H9 (cell line): ENCODE measurements around the gene SLAMF1. TPM values are rescaled to one million over a fixed set of nuclear protein-coding genes. Genes with fewer than 3 reads are reported as not detected.

ENCODE experiments used
- DNase-seq: peaks from one replicate; pipeline ENCODE4 v3.0.0-alpha.2; 2017
- H2AFZ ChIP-seq: one replicate; pipeline ENCODE4 v1.6.1; 2013; ENCODE audit warnings: mild to moderate bottlenecking, low read length, control low read depth, moderate library complexity
- H2AK5ac ChIP-seq: 2 replicates; pipeline ENCODE4 v1.6.1; 2013; ENCODE audit warnings: low read length, control low read depth, mixed read lengths; ENCODE audit not compliant: insufficient read length
- H2BK120ac ChIP-seq: one replicate; pipeline ENCODE4 v1.6.1; 2013; ENCODE audit warnings: low read depth, mild to moderate bottlenecking, low read length, control low read depth, inconsistent platforms; ENCODE audit not compliant: poor library complexity, severe bottlenecking
- H2BK12ac ChIP-seq: 2 replicates; pipeline ENCODE4 v1.6.1; 2013; ENCODE audit warnings: low read length, control low read depth, mixed read lengths, low read depth; ENCODE audit not compliant: insufficient read length
- H2BK15ac ChIP-seq: 2 replicates; pipeline ENCODE4 v1.6.1; 2013; ENCODE audit warnings: low read depth, low read length, control low read depth
- H2BK20ac ChIP-seq: one replicate; pipeline ENCODE4 v1.6.1; 2013; ENCODE audit warnings: low read depth, mild to moderate bottlenecking, low read length, control low read depth, inconsistent platforms; ENCODE audit not compliant: poor library complexity, severe bottlenecking
- H2BK5ac ChIP-seq: 2 replicates; pipeline ENCODE4 v1.6.1; 2013; ENCODE audit warnings: low read length, control low read depth, mixed read lengths; ENCODE audit not compliant: insufficient read length
- H3K14ac ChIP-seq: 2 replicates; pipeline ENCODE4 v1.6.1; 2013; ENCODE audit warnings: low read length, control low read depth; ENCODE audit not compliant: insufficient read depth
- H3K18ac ChIP-seq: 2 replicates; pipeline ENCODE4 v1.6.1; 2013; ENCODE audit warnings: low read depth, mild to moderate bottlenecking, mixed read lengths, low read length, control low read depth; ENCODE audit not compliant: insufficient read length
- H3K23ac ChIP-seq: 2 replicates; pipeline ENCODE4 v1.6.1; 2013; ENCODE audit warnings: low read length, control low read depth, mixed read lengths, low read depth; ENCODE audit not compliant: insufficient read length
- H3K23me2 ChIP-seq: 2 replicates; pipeline ENCODE4 v1.6.1; 2013; ENCODE audit warnings: low read depth, mild to moderate bottlenecking, mixed read lengths, low read length, control low read depth; ENCODE audit not compliant: insufficient read length, poor library complexity, severe bottlenecking
- H3K27ac ChIP-seq: 2 replicates; pipeline ENCODE4 v1.5.1; 2013; ENCODE audit warnings: low read length, control low read depth, mixed read lengths, low read depth; ENCODE audit not compliant: insufficient read length
- H3K27me3 ChIP-seq: 2 replicates; pipeline ENCODE4 v1.6.1; 2013; ENCODE audit warnings: low read length, control low read depth, inconsistent platforms; ENCODE audit not compliant: insufficient read depth
- H3K4ac ChIP-seq: 2 replicates; pipeline ENCODE4 v1.6.1; 2013; ENCODE audit warnings: low read depth, mild to moderate bottlenecking, control low read depth, inconsistent platforms, low read length, moderate library complexity
- H3K4me1 ChIP-seq: 2 replicates; pipeline ENCODE4 v1.6.1; 2013; ENCODE audit warnings: low read length, control low read depth, inconsistent platforms; ENCODE audit not compliant: insufficient read depth
- H3K4me2 ChIP-seq: 2 replicates; pipeline ENCODE4 v1.6.1; 2013; ENCODE audit warnings: low read length, control low read depth, mixed read lengths; ENCODE audit not compliant: insufficient read length, insufficient read depth
- H3K56ac ChIP-seq: 2 replicates; pipeline ENCODE4 v1.6.1; 2013; ENCODE audit warnings: low read depth, mild to moderate bottlenecking, mixed read lengths, low read length, control low read depth; ENCODE audit not compliant: insufficient read length
- H3K79me1 ChIP-seq: 2 replicates; pipeline ENCODE4 v1.6.1; 2013; ENCODE audit warnings: low read depth, mild to moderate bottlenecking, moderate library complexity, low read length, control low read depth, inconsistent platforms; ENCODE audit not compliant: insufficient read depth, poor library complexity, severe bottlenecking
- H3K79me2 ChIP-seq: 2 replicates; pipeline ENCODE4 v1.6.1; 2013; ENCODE audit warnings: low read length, control low read depth, inconsistent platforms; ENCODE audit not compliant: insufficient read depth
- H3K9ac ChIP-seq: 2 replicates; pipeline ENCODE4 v1.6.1; 2013; ENCODE audit warnings: low read length, control low read depth, mixed read lengths; ENCODE audit not compliant: insufficient read length; ENCODE audit errors: extremely low read depth
- H3K9me3 ChIP-seq: one replicate; pipeline ENCODE4 v1.6.1; 2013; ENCODE audit warnings: low read depth, low read length, inconsistent platforms; ENCODE audit not compliant: control insufficient read depth
- H3T11ph ChIP-seq: one replicate; pipeline ENCODE4 v1.6.1; 2013; ENCODE audit warnings: mild to moderate bottlenecking, low read length, control low read depth, inconsistent platforms
- H4K20me1 ChIP-seq: one replicate; pipeline ENCODE4 v1.6.1; 2013; ENCODE audit not compliant: control insufficient read depth, insufficient read length, insufficient read depth
- H4K5ac ChIP-seq: 2 replicates; pipeline ENCODE4 v1.6.1; 2013; ENCODE audit warnings: low read depth, mild to moderate bottlenecking, mixed read lengths, low read length, control low read depth; ENCODE audit not compliant: insufficient read length
- H4K8ac ChIP-seq: replicated peaks from 2 replicates; pipeline ENCODE4 v1.6.1; 2013; ENCODE audit warnings: low read length, control low read depth, mixed read lengths, low read depth; ENCODE audit not compliant: insufficient read length
- H4K91ac ChIP-seq: 2 replicates; pipeline ENCODE4 v1.6.1; 2013; ENCODE audit warnings: low read depth, mild to moderate bottlenecking, moderate library complexity, mixed read lengths, low read length, control low read depth; ENCODE audit not compliant: insufficient read length
- H3K27ac Mint-ChIP-seq, 3 experiments: 2 replicates in 2 of 3; 3 replicates in 1 of 3; pipeline ENCODE4 v1.8.0; 2020 to 2021; ENCODE audit warnings: mixed read lengths in 3 of 3, mild to moderate bottlenecking in 1 of 3, moderate library complexity in 1 of 3
- H3K27me3 Mint-ChIP-seq: 2 replicates; pipeline ENCODE4 v1.8.0; 2021; ENCODE audit warnings: low read depth, mild to moderate bottlenecking, moderate library complexity, mixed read lengths
- H3K36me3 Mint-ChIP-seq, 3 experiments: 2 replicates in 2 of 3; 3 replicates in 1 of 3; pipeline ENCODE4 v1.8.0; 2020 to 2021; ENCODE audit warnings: low read depth in 3 of 3, mixed read lengths in 3 of 3; ENCODE audit not compliant: insufficient read depth in 1 of 3
- H3K4me1 Mint-ChIP-seq, 2 experiments: 2 replicates each; pipeline ENCODE4 v1.8.0; 2020; ENCODE audit warnings: mixed read lengths in 2 of 2
- H3K4me3 Mint-ChIP-seq, 2 experiments: 2 replicates in 1 of 2; 3 replicates in 1 of 2; pipeline ENCODE4 v1.8.0; 2020 to 2021; ENCODE audit warnings: mild to moderate bottlenecking in 2 of 2, mixed read lengths in 2 of 2, moderate library complexity in 1 of 2
- H3K9me3 Mint-ChIP-seq, 2 experiments: 2 replicates in 1 of 2; 3 replicates in 1 of 2; pipeline ENCODE4 v1.8.0; 2020; ENCODE audit warnings: mild to moderate bottlenecking in 2 of 2, mixed read lengths in 2 of 2, moderate library complexity in 1 of 2
- CTCF ChIP-seq: fragments of 200-600 bp; sonication (generic); conservative IDR thresholded peaks from 3 replicates; pipeline ENCODE4 v1.8.0; 2021; ENCODE audit warnings: antibody characterized with exemption, mild to moderate bottlenecking
- WGBS: extraction: QIAGEN DNeasy Blood & Tissue Kit; methylation state at CpG from one replicate; pipeline ENCODE4 v1.1.7; 2013; ENCODE audit warnings: missing lambda C conversion rate, low lambda C conversion rate, mixed read lengths; ENCODE audit not compliant: insufficient read length; ENCODE audit errors: extremely low coverage; 5-methylcytosine and 5-hydroxymethylcytosine counted together
- total RNA-seq: library from RNA; stranded (reverse); gene quantifications from 2 replicates; pipeline ENCODE4 v1.2.1, GENCODE V29; 2021

The SLAMF1 gene
- total RNA-seq, 1 experiment from 2014 or later = not detected

DNA sequence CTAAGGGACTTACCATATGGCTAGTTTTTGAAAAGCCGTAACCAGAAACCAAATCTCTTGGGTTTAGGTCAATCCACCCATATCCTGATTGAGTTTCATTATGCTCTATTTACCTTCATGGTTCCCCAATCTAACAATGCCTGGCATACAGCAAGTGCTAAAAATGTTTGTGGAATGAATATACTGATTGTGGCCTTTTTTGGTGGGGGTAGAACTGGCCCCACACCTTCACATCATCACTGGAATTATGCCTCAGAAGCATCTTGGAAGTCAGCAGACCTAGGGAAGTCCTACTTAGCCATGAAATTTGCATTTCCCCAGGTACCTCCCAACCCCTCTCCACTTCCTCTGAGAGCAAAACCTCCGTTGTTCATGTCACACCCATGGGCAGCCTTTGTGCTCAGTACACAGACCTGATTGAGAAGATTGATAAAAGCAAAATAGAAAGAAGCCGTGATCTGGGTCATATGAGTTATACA lies 17.8 kb upstream of the SLAMF1 start:
- Histone ChIP-seq H3K23me2 (no peaks in the 10 kb centered on the region), H3K9me3 (no peaks in the 10 kb centered on the region), H4K8ac (no peak overlapping the region), H3K27me3 (no peaks in the 10 kb centered on the region), H3K18ac (no peak overlapping the region), H3K4ac (no peak overlapping the region), H3K4me1 (peaks cover 2% of the 10 kb centered on the region; the same call in 1 of the 2 replicates), H3K4me2 (no peak overlapping the region), H3K79me1 (no peaks in the 10 kb centered on the region), H2BK5ac (no peak overlapping the region), H3K14ac (no peak overlapping the region), H3K79me2 (no peaks in the 10 kb centered on the region), H2BK12ac (no peak overlapping the region), H2AK5ac (no peak overlapping the region), H3K23ac (no peak overlapping the region), H4K5ac (no peak overlapping the region), H2BK20ac (no peak overlapping the region), H4K20me1 (no peaks in the 10 kb centered on the region), H3K9ac (no peak overlapping the region), H3T11ph (no peak overlapping the region), H2BK15ac (no peak overlapping the region), H3K27ac (no peak overlapping the region), H4K91ac (no peak overlapping the region), H2AFZ (no peak overlapping the region), H3K56ac (no peak overlapping the region), H2BK120ac (no peak overlapping the region)
- WGBS = no CpG with 5 or more reads among the region's 3 CpGs
- Mint-ChIP-seq H3K27ac (no peak overlapping the region; a peak in 1 of 7 replicates), H3K4me3 (no peak overlapping the region), H3K36me3 (peaks cover 4 to 33% (median 8%) of the 10 kb centered on the region in 3 experiments; a peak in 5 of 7 replicates), H3K27me3 (no peaks in the 10 kb centered on the region), H3K9me3 (peaks cover 15 to 25% of the 10 kb centered on the region in 2 experiments), H3K4me1 (peaks cover 8 to 24% of the 10 kb centered on the region in 2 experiments)
- DNase-seq = no peak
- no peak for TF ChIP-seq CTCF
